DND-41 (cell line): ENCODE results near the gene CYFIP2.

Experiments
- ATAC-seq: fragments of 200-7000 bp; cut with Tn5 transposase; 3 replicates; pipeline ENCODE4 v1.9.1; 2021; ENCODE audit warnings: low read depth; ENCODE audit not compliant: insufficient read depth
- DNase-seq: peaks from one replicate; pipeline ENCODE4 v3.0.0-alpha.2; 2020
- H2AFZ ChIP-seq: 2 replicates; pipeline ENCODE4 v1.6.0; 2012; ENCODE audit warnings: low read depth, low read length
- H3K27ac ChIP-seq: 2 replicates; pipeline ENCODE4 v1.5.1; 2012; ENCODE audit warnings: low read length, inconsistent platforms
- H3K27me3 ChIP-seq: fragments of 200-600 bp; sonication (generic); 2 replicates; pipeline ENCODE4 v1.6.0; 2012; ENCODE audit warnings: low read length, mild to moderate bottlenecking, inconsistent platforms; ENCODE audit not compliant: insufficient read depth, poor library complexity
- H3K36me3 ChIP-seq: 2 replicates; pipeline ENCODE4 v1.5.1; 2012; ENCODE audit warnings: low read length, inconsistent platforms; ENCODE audit not compliant: insufficient read depth
- H3K4me1 ChIP-seq: 2 replicates; pipeline ENCODE4 v1.5.1; 2012; ENCODE audit warnings: mild to moderate bottlenecking, low read length; ENCODE audit not compliant: insufficient read depth
- H3K4me2 ChIP-seq: 2 replicates; pipeline ENCODE4 v1.6.0; 2012; ENCODE audit warnings: mild to moderate bottlenecking, moderate library complexity, low read length, inconsistent platforms; ENCODE audit not compliant: insufficient read depth
- H3K4me3 ChIP-seq, 2 experiments: fragments of 200-600 bp in 1 of 2; shearing (Covaris generic) in 1 of 2; 2 replicates each; pipeline ENCODE4 v1.5.1; 2012 to 2016; ENCODE audit warnings: inconsistent platforms in 2 of 2, low read length in 2 of 2, mild to moderate bottlenecking in 2 of 2, low read depth in 1 of 2, moderate library complexity in 1 of 2
- H3K79me2 ChIP-seq: 2 replicates; pipeline ENCODE4 v1.6.0; 2012; ENCODE audit warnings: low read length, inconsistent platforms; ENCODE audit not compliant: insufficient read depth
- H3K9ac ChIP-seq: 2 replicates; pipeline ENCODE4 v1.6.0; 2012; ENCODE audit warnings: low read depth, mild to moderate bottlenecking, inconsistent platforms, low read length, moderate library complexity
- H3K9me3 ChIP-seq: 2 replicates; pipeline ENCODE4 v1.5.1; 2012; ENCODE audit warnings: low read length, moderate library complexity, mild to moderate bottlenecking, inconsistent platforms; ENCODE audit not compliant: insufficient read depth, severe bottlenecking
- H4K20me1 ChIP-seq: 2 replicates; pipeline ENCODE4 v1.6.0; 2012; ENCODE audit warnings: low read length; ENCODE audit not compliant: insufficient read depth
- EZH2 ChIP-seq: IDR thresholded peaks from 3 replicates; pipeline ENCODE4 v1.6.1; 2012; ENCODE audit warnings: borderline replicate concordance, low read depth, mild to moderate bottlenecking, moderate library complexity, low read length, inconsistent platforms; ENCODE audit not compliant: severe bottlenecking
- TF ChIP-seq, protein P1 (sequence below): IDR thresholded peaks from 2 replicates; pipeline ENCODE4 v1.5.1; 2012; ENCODE audit warnings: borderline replicate concordance, low read length, moderate library complexity, mild to moderate bottlenecking; ENCODE audit not compliant: poor library complexity, severe bottlenecking; ENCODE audit errors: extremely low read depth

Gene CYFIP2

DNA sequence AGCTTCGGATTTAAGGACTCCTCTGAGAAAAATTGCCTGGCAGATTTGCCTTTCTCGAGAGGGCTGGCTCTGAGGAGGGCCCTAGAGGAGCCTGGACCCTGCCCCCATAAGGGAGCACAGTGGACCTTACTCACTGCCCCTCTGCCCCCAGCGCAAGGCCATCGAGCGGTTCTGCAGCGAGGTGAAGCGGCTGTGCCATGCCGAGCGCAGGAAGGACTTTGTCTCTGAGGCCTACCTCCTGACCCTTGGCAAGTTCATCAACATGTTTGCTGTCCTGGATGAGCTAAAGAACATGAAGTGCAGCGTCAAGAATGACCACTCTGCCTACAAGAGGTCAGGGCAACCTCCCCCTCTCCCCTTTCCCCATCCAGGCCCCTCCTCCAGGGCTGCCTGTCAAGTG is 34.6 kb downstream of the CYFIP2 start:
- H2AFZ ChIP-seq = no peak overlapping the region
- H3K9ac ChIP-seq = no peak overlapping the region
- H3K36me3 ChIP-seq = peaks cover 98% of the 10 kb centered on the region
- H3K27me3 ChIP-seq = no peaks in the 10 kb centered on the region
- DNase-seq = no peak
- peaks cover 21% of the 10 kb centered on the region for H4K20me1 ChIP-seq
- no peak overlapping the region for H3K4me2 ChIP-seq
- peaks cover 23% of the 10 kb centered on the region for H3K79me2 ChIP-seq
- H3K27ac ChIP-seq = no peak overlapping the region
- H3K4me1 ChIP-seq = no peaks in the 10 kb centered on the region
- no peaks in the 10 kb centered on the region for H3K9me3 ChIP-seq
- no peak for TF ChIP-seq EZH2
- TF ChIP-seq, protein P1, sequence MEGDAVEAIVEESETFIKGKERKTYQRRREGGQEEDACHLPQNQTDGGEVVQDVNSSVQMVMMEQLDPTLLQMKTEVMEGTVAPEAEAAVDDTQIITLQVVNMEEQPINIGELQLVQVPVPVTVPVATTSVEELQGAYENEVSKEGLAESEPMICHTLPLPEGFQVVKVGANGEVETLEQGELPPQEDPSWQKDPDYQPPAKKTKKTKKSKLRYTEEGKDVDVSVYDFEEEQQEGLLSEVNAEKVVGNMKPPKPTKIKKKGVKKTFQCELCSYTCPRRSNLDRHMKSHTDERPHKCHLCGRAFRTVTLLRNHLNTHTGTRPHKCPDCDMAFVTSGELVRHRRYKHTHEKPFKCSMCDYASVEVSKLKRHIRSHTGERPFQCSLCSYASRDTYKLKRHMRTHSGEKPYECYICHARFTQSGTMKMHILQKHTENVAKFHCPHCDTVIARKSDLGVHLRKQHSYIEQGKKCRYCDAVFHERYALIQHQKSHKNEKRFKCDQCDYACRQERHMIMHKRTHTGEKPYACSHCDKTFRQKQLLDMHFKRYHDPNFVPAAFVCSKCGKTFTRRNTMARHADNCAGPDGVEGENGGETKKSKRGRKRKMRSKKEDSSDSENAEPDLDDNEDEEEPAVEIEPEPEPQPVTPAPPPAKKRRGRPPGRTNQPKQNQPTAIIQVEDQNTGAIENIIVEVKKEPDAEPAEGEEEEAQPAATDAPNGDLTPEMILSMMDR = no peak
- no peak overlapping the region for H3K4me3 ChIP-seq
- ATAC-seq = no peak

DNA sequence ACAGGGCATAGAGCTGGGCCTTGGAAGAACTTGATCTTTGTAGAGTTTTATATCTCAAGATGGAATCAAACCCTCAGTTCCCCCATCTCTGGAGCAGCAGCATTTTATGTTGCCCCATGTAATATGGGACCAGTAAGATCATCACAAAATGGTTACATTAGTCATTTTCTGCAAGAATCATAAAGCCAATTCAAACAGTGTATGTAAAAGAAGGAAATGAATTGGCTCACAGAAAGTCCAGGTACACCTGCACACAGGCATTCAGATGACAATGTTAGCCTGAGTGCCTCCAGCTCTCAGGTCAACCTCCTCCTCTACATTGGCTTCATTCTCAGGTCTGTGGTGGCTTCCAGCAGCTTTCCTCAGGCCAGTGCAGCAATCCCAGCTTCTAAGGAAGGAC is 35.1 kb downstream of the CYFIP2 start:
- H3K9ac ChIP-seq = no peak overlapping the region
- H3K9me3 ChIP-seq = no peaks in the 10 kb centered on the region
- no peak overlapping the region for H3K4me3 ChIP-seq
- peaks cover 20% of the 10 kb centered on the region for H3K79me2 ChIP-seq
- no peak overlapping the region; the same call in 1 of the 2 replicates for H3K27ac ChIP-seq
- ATAC-seq = no peak
- no peak for TF ChIP-seq EZH2
- TF ChIP-seq, protein P1 = no peak
- peaks cover 98% of the 10 kb centered on the region for H3K36me3 ChIP-seq
- no peak for DNase-seq
- peaks cover 16% of the 10 kb centered on the region for H4K20me1 ChIP-seq
- H3K4me1 ChIP-seq = no peaks in the 10 kb centered on the region
- H3K4me2 ChIP-seq = no peak overlapping the region
- no peak overlapping the region for H2AFZ ChIP-seq
- no peaks in the 10 kb centered on the region for H3K27me3 ChIP-seq

DNA sequence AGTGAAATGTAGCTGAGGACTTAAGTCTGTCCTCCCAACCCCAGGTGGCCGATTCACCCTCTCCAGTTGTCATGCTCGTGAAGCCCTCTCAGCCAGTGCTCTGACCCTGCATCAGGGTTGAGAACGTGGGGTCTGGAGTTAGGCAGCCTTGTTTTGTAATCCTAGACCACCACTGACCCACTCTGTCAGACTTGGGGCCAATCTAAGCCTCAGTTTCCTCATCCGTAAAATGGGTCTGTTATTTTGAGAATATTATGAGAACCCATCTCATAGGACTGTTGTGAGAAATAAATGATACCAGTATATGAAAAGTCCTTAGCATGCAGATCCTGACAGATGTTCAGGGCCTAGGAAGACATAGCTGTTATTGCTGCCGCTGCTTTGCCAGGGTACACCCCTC is 37.1 kb downstream of the CYFIP2 start:
- ATAC-seq (no peak), DNase-seq (no peak)
- H3K9ac ChIP-seq = no peak overlapping the region
- TF ChIP-seq EZH2 = no peak
- TF ChIP-seq, protein P1 = no peak
- H3K36me3 ChIP-seq = peaks cover 97% of the 10 kb centered on the region
- peaks cover 22% of the 10 kb centered on the region for H3K79me2 ChIP-seq
- H3K27me3 ChIP-seq = no peaks in the 10 kb centered on the region
- no peaks in the 10 kb centered on the region for H3K9me3 ChIP-seq
- no peak overlapping the region for H2AFZ ChIP-seq
- H3K4me1 ChIP-seq = no peaks in the 10 kb centered on the region
- peaks cover 19% of the 10 kb centered on the region for H4K20me1 ChIP-seq
- H3K4me3 ChIP-seq = no peak overlapping the region
- H3K27ac ChIP-seq = 0 out of 2 replicates have a peak overlapping the region, but pooled peaks have one; percentile 14
- no peak overlapping the region for H3K4me2 ChIP-seq

DNA sequence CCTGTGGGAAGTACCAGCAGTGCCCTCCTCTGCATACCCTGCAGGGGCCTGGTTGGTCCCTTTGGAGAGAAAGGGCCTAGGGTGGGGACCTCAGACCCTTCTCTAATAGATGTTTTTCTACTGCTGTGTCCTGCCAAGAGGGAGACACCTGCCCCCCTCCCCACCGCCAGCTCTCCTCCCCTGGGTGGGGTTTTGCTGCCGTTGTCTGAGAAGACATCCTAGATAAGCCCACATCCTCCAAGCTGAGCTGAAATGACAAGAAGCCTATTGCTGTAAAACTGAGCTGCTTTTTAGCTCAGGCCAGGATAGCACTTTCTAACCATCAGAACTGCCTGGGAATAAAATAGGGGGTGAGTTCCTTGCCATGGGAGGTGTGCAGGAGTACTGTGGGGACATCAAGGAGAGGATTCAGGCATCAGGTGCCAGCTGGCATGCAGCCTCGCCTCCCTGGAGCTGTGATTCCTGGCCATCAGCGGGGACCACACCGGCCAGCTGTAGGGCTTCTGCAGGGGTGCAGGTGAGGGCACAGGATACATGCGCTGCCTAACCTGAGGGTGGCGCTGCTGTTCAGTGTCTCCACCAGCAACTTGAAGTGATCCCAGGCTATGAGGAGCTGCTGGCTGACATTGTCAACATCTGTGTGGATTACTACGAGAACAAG is 37.9 kb downstream of the CYFIP2 start:
- no peak overlapping the region for H2AFZ ChIP-seq
- no peak overlapping the region for H3K27ac ChIP-seq
- no peaks in the 10 kb centered on the region for H3K9me3 ChIP-seq
- peaks cover 97% of the 10 kb centered on the region for H3K36me3 ChIP-seq
- peak; percentile 47; the same call in 2 of the 3 replicates for ATAC-seq
- peaks cover 19% of the 10 kb centered on the region for H3K79me2 ChIP-seq
- no peaks in the 10 kb centered on the region for H3K4me1 ChIP-seq
- H3K27me3 ChIP-seq = no peaks in the 10 kb centered on the region
- H3K4me3 ChIP-seq = no peak overlapping the region
- no peak overlapping the region for H3K9ac ChIP-seq
- H3K4me2 ChIP-seq = no peak overlapping the region
- H4K20me1 ChIP-seq = peaks cover 19% of the 10 kb centered on the region
- no peak for TF ChIP-seq EZH2
- TF ChIP-seq, protein P1 = peak; percentile 47
- DNase-seq = no peak
